ENCODE measurements around the gene PLPPR1. TPM values are rescaled to one million over a fixed set of nuclear protein-coding genes. Genes with fewer than 3 reads are reported as not detected.

PLPPR1 gene
- total and polyA plus RNA-seq, 7 experiments from 2014 or later, result not detected

DNA sequence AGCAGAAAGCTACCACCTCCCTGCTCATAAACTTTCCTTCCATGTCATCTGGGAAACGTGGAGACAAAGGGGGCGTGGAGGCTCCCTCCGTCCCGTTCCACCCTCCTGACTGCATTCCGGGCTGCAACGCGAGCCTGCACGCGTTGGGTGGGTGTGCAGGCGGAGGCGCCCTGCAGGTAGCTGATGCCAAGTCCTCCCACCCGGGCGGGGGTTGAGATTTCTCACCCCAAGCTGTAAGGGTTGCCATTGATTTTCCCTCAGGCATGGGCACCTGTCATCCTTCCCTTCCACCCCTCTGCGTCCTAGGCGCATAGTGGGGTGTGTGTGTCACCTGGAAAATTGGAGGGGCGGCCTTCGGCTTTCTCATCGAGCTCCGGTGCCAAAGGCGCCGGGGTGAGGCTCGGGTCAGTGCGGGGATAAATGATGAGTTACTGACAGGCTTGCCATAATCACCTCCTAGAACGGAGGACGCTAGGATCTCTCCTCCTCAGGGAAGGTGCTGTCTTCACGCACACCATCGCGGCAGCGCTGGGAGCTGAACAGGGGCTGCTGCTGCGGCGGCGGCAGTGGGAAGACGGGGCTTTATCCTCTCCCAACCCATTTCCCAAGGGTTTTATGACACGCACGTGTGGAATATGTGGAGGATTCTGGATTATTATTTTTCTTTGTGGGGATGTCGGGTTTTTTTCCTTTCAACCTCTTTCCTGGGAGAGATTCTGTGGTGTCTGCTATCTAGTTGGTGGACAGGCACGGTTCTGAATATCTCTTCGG is 973 bp downstream of the PLPPR1 start:
- H3K27me3 ChIP-seq (ENCODE audit: control insufficient read depth in 2 of 2, insufficient read depth in 2 of 2, low read length in 2 of 2), result peaks cover 0 to 6% of the 10 kb centered on the region in 2 donors
- no peak overlapping the region for H3K4me3 ChIP-seq (ENCODE audit: low read length)
- Mint-ChIP-seq H3K27me3 (peaks cover 44 to 65% (median 56%) of the 10 kb centered on the region in 5 donors), H3K4me3 (no peak overlapping the region), H3K4me1 (no peaks in the 10 kb centered on the region), H3K9me3 (peaks cover 0 to 13% (median 3%) of the 10 kb centered on the region in 11 donors), H3K36me3 (peaks cover 0 to 14% (median 0%) of the 10 kb centered on the region in 5 donors), H3K27ac (no peak overlapping the region)
- ChIA-PET CTCF (no interaction called here), POLR2A (no interaction called here)
- DNase-seq (no peak), ATAC-seq (no peak)
- no peaks in the 10 kb centered on the region for H3K4me1 ChIP-seq (ENCODE audit: control insufficient read depth in 2 of 2, insufficient read depth in 2 of 2, low read length in 2 of 2)
- no peaks in the 10 kb centered on the region for H3K9me3 ChIP-seq (ENCODE audit: control insufficient read depth in 2 of 3, low read length in 3 of 3)
- no peak overlapping the region for H3K27ac ChIP-seq (ENCODE audit: low read depth, low read length)
- intact Hi-C loops (cut with micrococcal nuclease), result no loop called here
- H3K36me3 ChIP-seq (ENCODE audit: control insufficient read depth in 2 of 3, insufficient read depth in 3 of 3, low read length in 3 of 3), result no peaks in the 10 kb centered on the region

DNA sequence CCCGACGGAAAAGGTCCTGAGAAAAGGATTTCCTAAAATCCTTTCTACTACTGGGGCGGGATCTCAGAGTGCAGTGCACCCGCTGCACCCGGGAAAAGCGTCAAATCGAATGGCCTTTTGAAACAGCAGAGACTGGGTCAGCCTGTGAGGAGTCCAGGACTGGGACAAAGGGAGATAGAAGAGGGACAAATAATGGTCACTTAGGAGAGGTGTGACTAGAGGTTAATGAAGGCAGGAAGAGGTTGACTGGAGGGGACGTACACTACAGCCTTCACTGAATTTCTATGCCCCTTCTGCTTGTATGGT is 1.5 kb downstream of the PLPPR1 start:
- intact Hi-C loops (cut with micrococcal nuclease), result no loop called here
- no peak for ATAC-seq

DNA sequence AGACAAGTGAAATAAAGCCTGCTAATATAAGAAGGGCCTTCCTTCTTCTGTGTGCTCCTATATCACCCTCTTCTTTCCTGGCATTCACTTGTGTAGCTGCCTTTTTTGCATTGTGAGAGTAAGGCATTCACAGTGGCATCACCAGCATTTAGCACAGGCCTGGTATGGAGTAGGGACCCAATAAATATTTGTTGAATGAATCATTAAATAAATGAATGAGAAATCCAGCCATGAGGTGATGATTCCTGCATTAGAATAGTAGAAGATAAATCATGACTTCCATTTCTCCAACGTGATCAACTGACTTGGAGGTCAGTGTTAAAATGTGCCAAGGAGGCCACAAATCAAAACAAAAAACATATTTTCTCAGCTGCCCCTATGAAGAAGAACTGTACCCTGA is 3.9 kb downstream of the PLPPR1 start:
- intact Hi-C loops (cut with micrococcal nuclease), result no loop called here
- no peak overlapping the region for H3K27ac Mint-ChIP-seq
- ChIA-PET POLR2A (no interaction called here), CTCF (no interaction called here)
- peaks cover 0 to 11% (median 1%) of the 10 kb centered on the region in 11 donors for H3K9me3 Mint-ChIP-seq
- Histone ChIP-seq H3K4me3 (ENCODE audit: low read length) (no peak overlapping the region), H3K36me3 (ENCODE audit: control insufficient read depth in 2 of 3, insufficient read depth in 3 of 3, low read length in 3 of 3) (no peaks in the 10 kb centered on the region), H3K4me1 (ENCODE audit: control insufficient read depth in 2 of 2, insufficient read depth in 2 of 2, low read length in 2 of 2) (no peaks in the 10 kb centered on the region), H3K9me3 (ENCODE audit: control insufficient read depth in 2 of 3, low read length in 3 of 3) (no peaks in the 10 kb centered on the region), H3K27ac (ENCODE audit: low read depth, low read length) (no peak overlapping the region), H3K27me3 (ENCODE audit: control insufficient read depth in 2 of 2, insufficient read depth in 2 of 2, low read length in 2 of 2) (peaks cover 0 to 1% of the 10 kb centered on the region in 2 donors)
- H3K36me3 Mint-ChIP-seq, result peaks cover 0 to 14% (median 0%) of the 10 kb centered on the region in 5 donors
- DNase-seq (no peak), ATAC-seq (no peak)
- H3K4me3 Mint-ChIP-seq, result no peak overlapping the region
- H3K27me3 Mint-ChIP-seq, result peaks cover 36 to 51% (median 41%) of the 10 kb centered on the region in 5 donors
- no peaks in the 10 kb centered on the region for H3K4me1 Mint-ChIP-seq

More for the DNA sequence above, 1.5 kb downstream of the PLPPR1 start:
- no peaks in the 10 kb centered on the region for H3K4me1 ChIP-seq (ENCODE audit: control insufficient read depth in 2 of 2, insufficient read depth in 2 of 2, low read length in 2 of 2)
- no peak for DNase-seq
- H3K27me3 ChIP-seq (ENCODE audit: control insufficient read depth in 2 of 2, insufficient read depth in 2 of 2, low read length in 2 of 2), result peaks cover 0 to 6% of the 10 kb centered on the region in 2 donors
- H3K36me3 Mint-ChIP-seq, result peaks cover 0 to 14% (median 0%) of the 10 kb centered on the region in 5 donors
- no peak overlapping the region for H3K27ac Mint-ChIP-seq
- H3K4me3 ChIP-seq (ENCODE audit: low read length), result no peak overlapping the region
- no peaks in the 10 kb centered on the region for H3K36me3 ChIP-seq (ENCODE audit: control insufficient read depth in 2 of 3, insufficient read depth in 3 of 3, low read length in 3 of 3)
- no peak overlapping the region for H3K27ac ChIP-seq (ENCODE audit: low read depth, low read length)
- peaks cover 0 to 11% (median 3%) of the 10 kb centered on the region in 11 donors for H3K9me3 Mint-ChIP-seq
- CTCF ChIA-PET, result no interaction called here
- H3K4me1 Mint-ChIP-seq, result no peaks in the 10 kb centered on the region
- H3K4me3 Mint-ChIP-seq, result no peak overlapping the region
- H3K9me3 ChIP-seq (ENCODE audit: control insufficient read depth in 2 of 3, low read length in 3 of 3), result no peaks in the 10 kb centered on the region
- peaks cover 44 to 65% (median 56%) of the 10 kb centered on the region in 5 donors for H3K27me3 Mint-ChIP-seq
- POLR2A ChIA-PET, result no interaction called here

DNA sequence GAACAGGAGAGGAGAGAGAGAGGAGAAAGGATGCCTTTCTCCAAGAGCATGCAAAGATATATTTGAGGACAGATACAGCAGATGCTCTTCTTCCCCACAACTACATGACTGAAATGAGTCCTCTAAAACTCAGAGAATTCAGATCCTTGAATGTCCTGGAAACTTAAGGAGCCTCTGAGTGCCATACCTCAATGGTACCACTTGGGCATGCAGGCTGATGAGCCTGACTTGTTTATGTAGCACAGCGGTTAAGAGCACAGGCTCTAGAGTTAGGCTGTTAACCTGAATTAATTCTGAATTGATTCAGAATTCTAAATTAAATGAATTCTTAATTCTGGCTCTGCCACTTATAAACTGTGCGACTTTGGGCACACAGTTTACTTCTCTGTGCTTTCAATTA is 5.7 kb downstream of the PLPPR1 start:
- H3K36me3 ChIP-seq (ENCODE audit: control insufficient read depth in 2 of 3, insufficient read depth in 3 of 3, low read length in 3 of 3), result no peaks in the 10 kb centered on the region
- H3K4me3 ChIP-seq (ENCODE audit: low read length), result no peak overlapping the region
- no peaks in the 10 kb centered on the region for H3K4me1 Mint-ChIP-seq
- H3K4me1 ChIP-seq (ENCODE audit: control insufficient read depth in 2 of 2, insufficient read depth in 2 of 2, low read length in 2 of 2), result no peaks in the 10 kb centered on the region
- ATAC-seq, result no peak
- intact Hi-C loops (cut with micrococcal nuclease), result no loop called here
- H3K27ac Mint-ChIP-seq, result no peak overlapping the region
- no peak overlapping the region for H3K27ac ChIP-seq (ENCODE audit: low read depth, low read length)
- H3K9me3 ChIP-seq (ENCODE audit: control insufficient read depth in 2 of 3, low read length in 3 of 3), result no peaks in the 10 kb centered on the region
- H3K36me3 Mint-ChIP-seq, result peaks cover 0 to 14% (median 0%) of the 10 kb centered on the region in 5 donors
- no peak for DNase-seq
- peaks cover 0 to 11% (median 1%) of the 10 kb centered on the region in 11 donors for H3K9me3 Mint-ChIP-seq
- CTCF ChIA-PET, result no interaction called here
- no peak overlapping the region for H3K4me3 Mint-ChIP-seq
- no peaks in the 10 kb centered on the region for H3K27me3 ChIP-seq (ENCODE audit: control insufficient read depth in 2 of 2, insufficient read depth in 2 of 2, low read length in 2 of 2)
- POLR2A ChIA-PET, result no interaction called here
- H3K27me3 Mint-ChIP-seq, result peaks cover 27 to 42% (median 30%) of the 10 kb centered on the region in 5 donors

DNA sequence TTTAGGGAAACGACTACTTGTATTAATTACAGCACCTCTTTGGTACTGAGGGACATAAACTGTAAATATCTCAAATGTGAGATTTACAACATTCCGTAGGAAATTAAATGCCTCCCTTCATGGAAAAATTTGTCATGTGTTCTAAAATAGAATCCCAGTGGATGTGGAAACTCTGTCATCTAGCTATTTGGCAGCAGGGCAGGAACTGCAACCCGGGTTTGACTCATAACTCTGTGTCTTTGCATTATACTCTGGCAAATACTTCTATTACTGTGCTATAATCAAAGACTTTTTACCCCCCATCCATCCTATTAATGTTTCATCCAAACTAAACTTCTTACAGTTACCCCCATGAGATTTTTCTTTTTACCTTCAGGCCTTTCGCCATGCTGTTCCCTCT is 6.6 kb downstream of the PLPPR1 start:
- Histone ChIP-seq H3K4me1 (ENCODE audit: control insufficient read depth in 2 of 2, insufficient read depth in 2 of 2, low read length in 2 of 2) (no peaks in the 10 kb centered on the region), H3K27ac (ENCODE audit: low read depth, low read length) (no peak overlapping the region), H3K4me3 (ENCODE audit: low read length) (no peak overlapping the region), H3K36me3 (ENCODE audit: control insufficient read depth in 2 of 3, insufficient read depth in 3 of 3, low read length in 3 of 3) (no peaks in the 10 kb centered on the region), H3K27me3 (ENCODE audit: control insufficient read depth in 2 of 2, insufficient read depth in 2 of 2, low read length in 2 of 2) (no peaks in the 10 kb centered on the region), H3K9me3 (ENCODE audit: control insufficient read depth in 2 of 3, low read length in 3 of 3) (no peaks in the 10 kb centered on the region)
- H3K9me3 Mint-ChIP-seq, result peaks cover 0 to 14% (median 3%) of the 10 kb centered on the region in 11 donors
- intact Hi-C loops (cut with micrococcal nuclease), result no loop called here
- ChIA-PET CTCF (no interaction called here), POLR2A (no interaction called here)
- DNase-seq (no peak), ATAC-seq (no peak)
- H3K36me3 Mint-ChIP-seq, result peaks cover 0 to 6% (median 0%) of the 10 kb centered on the region in 5 donors
- no peak overlapping the region for H3K4me3 Mint-ChIP-seq
- H3K4me1 Mint-ChIP-seq, result no peaks in the 10 kb centered on the region
- peaks cover 21 to 36% (median 27%) of the 10 kb centered on the region in 5 donors for H3K27me3 Mint-ChIP-seq
- H3K27ac Mint-ChIP-seq, result no peak overlapping the region

DNA sequence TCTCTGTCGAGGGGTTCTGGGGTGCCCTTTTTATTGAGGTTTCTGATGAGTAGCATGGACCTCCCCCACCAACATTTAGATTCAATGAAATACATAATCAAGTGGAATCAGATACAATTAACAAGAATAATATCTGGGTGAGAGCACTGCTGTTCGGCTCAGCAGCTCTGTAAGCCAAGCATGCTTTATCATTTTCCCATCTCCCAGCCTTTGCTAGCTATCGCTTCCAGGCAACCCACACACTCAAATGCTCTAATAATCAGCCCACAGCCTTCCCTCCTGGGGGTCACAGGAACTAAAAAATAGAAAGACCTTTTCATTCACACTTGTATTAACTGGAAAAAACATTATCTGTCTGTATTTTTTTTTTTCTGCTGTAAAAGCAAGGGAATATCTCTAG is 8.9 kb downstream of the PLPPR1 start:
- peaks cover 0 to 10% (median 0%) of the 10 kb centered on the region in 11 donors for H3K9me3 Mint-ChIP-seq
- POLR2A ChIA-PET, result no interaction called here

DNA sequence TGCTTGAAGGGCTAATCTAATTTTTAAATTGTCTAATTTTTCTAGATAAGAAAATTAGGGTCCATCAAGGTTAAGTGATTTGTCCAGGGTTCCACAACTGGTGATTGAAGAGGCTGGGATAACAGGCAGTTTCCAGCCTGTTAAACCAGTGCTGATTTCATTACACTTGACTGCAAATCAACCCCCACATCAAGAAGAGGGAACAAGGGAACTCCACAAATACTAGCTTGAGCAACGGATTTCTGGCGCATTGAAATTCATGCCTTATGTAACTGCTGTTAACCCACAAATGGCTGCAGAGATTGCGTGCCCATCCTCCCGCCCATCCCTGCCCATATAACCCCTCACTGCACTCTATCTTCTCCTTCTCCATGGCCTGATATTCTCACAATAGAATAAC is 10.0 kb downstream of the PLPPR1 start:
- Mint-ChIP-seq H3K27ac (no peak overlapping the region), H3K4me3 (no peak overlapping the region), H3K27me3 (peaks cover 0 to 13% (median 4%) of the 10 kb centered on the region in 5 donors), H3K9me3 (peaks cover 0 to 5% (median 0%) of the 10 kb centered on the region in 11 donors), H3K36me3 (no peaks in the 10 kb centered on the region), H3K4me1 (no peaks in the 10 kb centered on the region)
- Histone ChIP-seq H3K27ac (ENCODE audit: low read depth, low read length) (no peak overlapping the region), H3K27me3 (ENCODE audit: control insufficient read depth in 2 of 2, insufficient read depth in 2 of 2, low read length in 2 of 2) (no peaks in the 10 kb centered on the region), H3K9me3 (ENCODE audit: control insufficient read depth in 2 of 3, low read length in 3 of 3) (no peaks in the 10 kb centered on the region), H3K4me3 (ENCODE audit: low read length) (no peak overlapping the region), H3K36me3 (ENCODE audit: control insufficient read depth in 2 of 3, insufficient read depth in 3 of 3, low read length in 3 of 3) (no peaks in the 10 kb centered on the region), H3K4me1 (ENCODE audit: control insufficient read depth in 2 of 2, insufficient read depth in 2 of 2, low read length in 2 of 2) (no peaks in the 10 kb centered on the region)
- intact Hi-C loops (cut with micrococcal nuclease), result no loop called here
- CTCF ChIA-PET, result no interaction called here
- ATAC-seq (no peak), DNase-seq (no peak)
- POLR2A ChIA-PET, result no interaction called here

More for the DNA sequence above, 8.9 kb downstream of the PLPPR1 start:
- intact Hi-C loops (cut with micrococcal nuclease), result no loop called here
- no peaks in the 10 kb centered on the region for H3K4me1 Mint-ChIP-seq
- ATAC-seq, result no peak
- Histone ChIP-seq H3K27ac (ENCODE audit: low read depth, low read length) (no peak overlapping the region), H3K9me3 (ENCODE audit: control insufficient read depth in 2 of 3, low read length in 3 of 3) (no peaks in the 10 kb centered on the region), H3K4me1 (ENCODE audit: control insufficient read depth in 2 of 2, insufficient read depth in 2 of 2, low read length in 2 of 2) (no peaks in the 10 kb centered on the region), H3K36me3 (ENCODE audit: control insufficient read depth in 2 of 3, insufficient read depth in 3 of 3, low read length in 3 of 3) (no peaks in the 10 kb centered on the region), H3K27me3 (ENCODE audit: control insufficient read depth in 2 of 2, insufficient read depth in 2 of 2, low read length in 2 of 2) (no peaks in the 10 kb centered on the region), H3K4me3 (ENCODE audit: low read length) (no peak overlapping the region)
- peaks cover 0 to 13% (median 7%) of the 10 kb centered on the region in 5 donors for H3K27me3 Mint-ChIP-seq
- CTCF ChIA-PET, result no interaction called here
- H3K27ac Mint-ChIP-seq, result no peak overlapping the region
- no peaks in the 10 kb centered on the region for H3K36me3 Mint-ChIP-seq
- no peak for DNase-seq
- H3K4me3 Mint-ChIP-seq, result no peak overlapping the region

Data from naive thymus-derived CD4-positive, alpha-beta T cell (primary cell).